Motor neuron (in vitro differentiated cells): ENCODE data around the gene CCL26. TPM values are rescaled to one million over a fixed set of nuclear protein-coding genes. Genes with fewer than 3 reads are reported as not detected.

ENCODE experiments used
- ATAC-seq, 8 experiments: fragments of 200-7000 bp; cut with Tn5 transposase; replicated peaks in 6 of 8; 2 replicates each; pipeline ENCODE4 v1.8.0; 2021; ENCODE audit warnings: mild to moderate bottlenecking in 8 of 8, moderate library complexity in 8 of 8
- H3K27ac ChIP-seq, 2 donors: fragments of 250-450 bp; sonication (Bioruptor Pico); 2 replicates each; pipeline ENCODE4 v1.9.0; 2021; ENCODE audit warnings: antibody characterized with exemption in 2 of 2, mild to moderate bottlenecking in 2 of 2, moderate library complexity in 1 of 2
- H3K4me1 ChIP-seq, 2 donors: fragments of 250-450 bp; sonication (Bioruptor Pico); replicated peaks in 1 of 2; 2 replicates each; pipeline ENCODE4 v1.6.1; 2021; ENCODE audit warnings: antibody characterized with exemption in 2 of 2, mild to moderate bottlenecking in 2 of 2, moderate library complexity in 1 of 2
- H3K4me3 ChIP-seq, 5 donors: fragments of 250-450 bp; sonication (Bioruptor Pico); 2 replicates each; pipeline ENCODE4 v1.9.0; 2021; ENCODE audit warnings: antibody characterized with exemption in 5 of 5, mild to moderate bottlenecking in 5 of 5, moderate library complexity in 4 of 5
- WGBS, 10 experiments: fragments of 450-650 bp; shearing (Covaris generic); methylation state at CpG; one replicate each; pipeline ENCODE4 v1.0.0; 2022; 5-methylcytosine and 5-hydroxymethylcytosine counted together
- in situ Hi-C, 9 experiments: fragments of 400-800 bp; cut with MboI; loops; one replicate each; pipeline ENCODE4 v1.15.0; 2021; ENCODE audit warnings: low sequenced_read_pairs in 9 of 9, low pct_unique_long_range_greater_than_20kb in 2 of 9; ENCODE audit not compliant: unreplicated experiment in 9 of 9
- total RNA-seq, 8 experiments: library from RNA; unstranded; fragments of 300-600 nt; gene quantifications; 2 replicates each; pipeline versions ENCODE4 v1.2.3 to v1.2.4, GENCODE V29; 2022

CCL26 gene, protein sequence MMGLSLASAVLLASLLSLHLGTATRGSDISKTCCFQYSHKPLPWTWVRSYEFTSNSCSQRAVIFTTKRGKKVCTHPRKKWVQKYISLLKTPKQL
- 1 to 10 TPM in 1 of 8 experiments, not detected in 7; 4.9 TPM for total RNA-seq

DNA sequence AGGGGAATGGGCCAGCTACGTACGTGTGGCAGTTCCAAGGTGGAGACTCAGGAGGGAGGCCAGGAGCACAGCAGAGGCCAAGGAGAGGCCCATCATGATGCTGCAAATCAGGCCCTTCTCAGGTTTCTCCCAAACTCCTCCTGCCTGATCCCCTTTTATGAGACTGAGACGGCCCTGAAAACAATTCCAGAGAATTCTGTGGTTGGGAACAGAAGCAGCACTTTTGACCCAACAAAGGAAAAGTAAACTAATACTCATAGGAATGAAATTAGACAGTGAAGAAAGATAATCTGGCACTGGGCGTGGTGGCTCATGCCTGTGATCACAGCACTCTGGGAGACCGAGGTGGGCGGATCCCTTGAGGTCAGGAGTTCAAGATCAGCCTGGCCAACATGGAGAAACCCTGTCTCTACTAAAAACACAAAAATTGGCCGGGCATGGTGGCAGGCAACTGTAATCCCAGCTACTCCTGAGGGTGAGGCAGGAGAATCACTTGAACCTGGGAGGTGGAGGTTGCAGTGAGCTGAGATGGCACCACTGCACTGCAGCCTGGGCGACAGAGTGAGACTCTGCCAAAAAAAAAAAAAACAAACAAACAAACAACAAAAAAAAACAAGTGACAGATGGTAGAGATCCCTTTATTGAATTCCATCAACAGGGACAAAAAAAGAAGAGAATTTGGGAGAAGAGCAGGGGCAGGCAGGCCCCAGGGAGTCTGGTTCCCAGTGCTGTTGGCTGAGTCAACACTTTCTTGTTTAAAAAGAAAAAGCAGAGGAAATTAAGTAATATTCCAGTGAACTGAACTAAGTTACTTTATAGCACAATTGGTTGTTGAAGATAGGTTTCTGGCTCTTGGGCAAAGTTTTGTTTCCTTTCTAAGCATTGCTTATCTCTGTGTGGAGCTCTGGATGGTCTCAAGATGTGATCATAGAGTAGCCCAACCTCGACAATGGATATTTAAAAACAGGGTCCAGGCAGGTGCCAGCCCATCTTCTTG, at the start of gene CCL26:
Gene CCL26, minus strand, starts transcription at position 131 of the 997 bp plus-strand sequence. Its CDS starts 35 bp downstream, at position 96.
- Histone ChIP-seq H3K27ac (no peak within 1 kb of the TSS), H3K4me1 (no peaks in the 10 kb centered on the region), H3K4me3 (no peak within 1 kb of the TSS)
- 0 to 100% (median 65%) methylated on average over 1 to 5 of the region's 9 CpGs for WGBS, 10 experiments
- in situ Hi-C loops: loop anchor here in 1 of 9 experiments (25.0 kb wide), 1 partner anchor 710 kb away; the partner anchor contains the start of gene RCC1L
- peak in 2 of 8 experiments; percentile 77 to 79 for ATAC-seq

DNA sequence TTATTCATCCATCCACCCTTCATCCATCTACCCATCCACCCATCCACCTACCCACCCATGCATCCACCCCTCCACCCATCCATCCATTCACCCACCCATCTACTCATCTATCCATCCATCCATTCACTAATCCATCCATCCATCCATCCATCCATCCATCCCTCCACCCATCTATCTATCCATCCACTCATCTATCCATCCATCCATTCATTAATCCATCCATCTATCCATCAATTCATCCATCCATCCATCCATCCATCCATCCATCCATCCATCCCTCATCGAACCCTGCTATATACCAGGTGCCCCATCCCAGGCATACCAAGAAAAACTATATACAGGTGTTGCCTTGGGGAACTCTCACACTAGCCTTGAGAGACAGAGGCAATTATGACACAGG, 48.7 kb upstream of the CCL26 start:
- no peak overlapping the region for H3K27ac ChIP-seq
- H3K4me1 ChIP-seq: no peaks in the 10 kb centered on the region
- 43 to 55% (median 50%) methylated on average over 1 of the region's 1 CpG; no CpG with 5 or more reads in 7 of the 10 experiments for WGBS, 10 experiments
- no peak overlapping the region for H3K4me3 ChIP-seq
- ATAC-seq: no peak
- in situ Hi-C loops: no loop called here

DNA sequence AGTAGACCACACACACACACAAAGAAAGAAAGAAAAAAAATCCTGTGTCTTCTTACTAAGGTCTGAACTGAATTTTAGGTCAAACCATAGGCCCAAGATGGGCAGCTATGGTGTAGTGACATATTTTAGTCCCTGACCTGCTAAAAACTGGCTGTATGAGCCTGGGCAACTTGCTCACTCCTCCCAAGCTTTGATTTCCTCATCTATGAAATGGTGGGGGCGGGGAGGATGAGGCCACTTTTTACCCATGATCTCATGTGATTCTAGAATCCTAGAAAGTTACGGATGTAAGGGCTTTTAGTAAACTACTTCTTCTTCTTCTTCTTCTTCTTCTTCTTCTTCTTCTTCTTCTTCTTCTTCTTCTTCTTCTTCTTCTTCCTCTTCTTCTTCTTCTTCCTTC, 47.7 kb upstream of the CCL26 start:
- Histone ChIP-seq H3K4me1 (no peaks in the 10 kb centered on the region), H3K4me3 (no peak overlapping the region), H3K27ac (no peak overlapping the region)
- ATAC-seq: no peak
- in situ Hi-C loops: no loop called here
- 33 to 73% (median 56%) methylated on average over 2 of the region's 2 CpGs; no CpG with 5 or more reads in 4 of the 10 experiments for WGBS, 10 experiments

DNA sequence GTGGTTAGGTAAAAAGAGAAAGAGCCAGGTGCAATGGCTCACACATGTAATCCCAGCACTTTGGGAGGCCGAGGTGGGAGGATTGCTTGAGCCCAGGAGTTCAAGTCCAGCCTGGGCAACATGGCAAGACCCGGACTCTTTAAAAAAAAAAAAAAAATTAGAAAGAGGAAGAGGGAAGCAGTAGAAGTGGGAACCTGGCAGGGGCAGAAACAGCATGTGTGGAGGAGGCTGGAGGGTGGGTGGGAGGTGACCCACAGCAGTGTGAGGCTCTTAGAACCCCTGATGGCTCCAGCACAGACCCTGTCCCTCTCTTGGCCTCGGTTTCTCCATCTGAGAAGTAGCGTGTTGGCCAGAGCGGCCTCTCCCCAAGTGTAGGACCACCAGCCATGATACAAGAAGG, 46.5 kb upstream of the CCL26 start:
- in situ Hi-C loops: no loop called here
- Histone ChIP-seq H3K27ac (no peak overlapping the region), H3K4me3 (no peak overlapping the region), H3K4me1 (no peaks in the 10 kb centered on the region)
- ATAC-seq: no peak
- 10 to 100% (median 88%) methylated on average over 1 to 4 of the region's 5 CpGs; no CpG with 5 or more reads in 5 of the 10 experiments for WGBS, 10 experiments

DNA sequence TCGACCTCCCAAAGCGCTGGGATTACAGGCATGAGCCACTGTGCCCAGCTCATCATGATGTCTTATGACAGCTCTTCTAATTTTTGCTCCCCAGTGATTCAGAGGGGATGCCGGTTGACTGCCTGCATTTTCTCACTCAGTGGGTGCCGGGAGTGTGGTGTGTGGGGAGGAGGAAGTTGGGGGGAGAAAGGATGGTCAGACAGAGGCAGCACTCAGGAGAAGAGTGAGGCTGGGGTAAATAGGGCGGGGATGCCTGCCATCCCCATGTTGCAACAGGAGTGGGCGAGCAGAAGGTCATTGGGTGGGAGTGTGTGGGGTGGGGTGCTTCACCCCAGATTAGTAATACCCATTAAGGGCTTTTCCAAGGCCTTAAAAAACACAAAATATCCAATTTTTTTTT, 45.1 kb upstream of the CCL26 start:
- H3K4me1 ChIP-seq: no peaks in the 10 kb centered on the region
- H3K27ac ChIP-seq: no peak overlapping the region
- WGBS, 10 experiments: 44 to 78% (median 66%) methylated on average over 1 to 3 of the region's 6 CpGs; no CpG with 5 or more reads in 4 of the 10 experiments
- no peak for ATAC-seq
- in situ Hi-C loops: no loop called here
- H3K4me3 ChIP-seq: no peak overlapping the region

DNA sequence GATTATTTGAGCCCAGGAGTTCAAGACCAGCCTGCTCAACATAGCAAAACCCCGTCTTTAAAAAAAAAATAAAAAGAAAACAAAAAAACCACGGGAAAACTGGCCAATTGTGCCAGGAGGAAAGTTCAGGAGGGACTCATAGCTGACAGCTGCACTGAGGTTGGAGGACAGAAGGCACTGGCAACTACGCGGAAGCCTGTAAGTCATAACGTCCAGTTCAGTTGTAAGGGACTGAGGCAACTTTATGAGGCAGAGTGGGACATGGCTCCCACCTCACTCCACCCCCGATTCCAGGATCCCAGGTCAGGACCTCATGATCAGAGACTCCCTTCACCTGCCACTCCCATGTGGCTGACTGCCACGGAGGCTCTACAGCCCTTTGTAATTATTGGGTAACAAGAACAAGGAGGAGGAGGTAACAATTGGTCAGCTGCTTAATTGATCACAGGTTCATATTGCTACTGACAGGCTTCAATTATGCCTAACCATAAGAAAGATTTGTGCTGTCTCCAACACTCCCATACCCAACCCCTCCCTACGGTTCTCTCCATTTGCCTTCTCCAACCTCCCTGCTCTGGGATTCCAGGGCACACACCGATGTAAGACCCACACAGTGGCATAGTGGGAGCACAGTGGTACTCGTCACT, 43.5 kb upstream of the CCL26 start:
- 23 to 100% (median 70%) methylated on average over 1 to 8 of the region's 10 CpGs; no CpG with 5 or more reads in 1 of the 10 experiments for WGBS, 10 experiments
- ATAC-seq: peak in 2 of 8 experiments; percentile 62 to 81
- in situ Hi-C loops: no loop called here

DNA sequence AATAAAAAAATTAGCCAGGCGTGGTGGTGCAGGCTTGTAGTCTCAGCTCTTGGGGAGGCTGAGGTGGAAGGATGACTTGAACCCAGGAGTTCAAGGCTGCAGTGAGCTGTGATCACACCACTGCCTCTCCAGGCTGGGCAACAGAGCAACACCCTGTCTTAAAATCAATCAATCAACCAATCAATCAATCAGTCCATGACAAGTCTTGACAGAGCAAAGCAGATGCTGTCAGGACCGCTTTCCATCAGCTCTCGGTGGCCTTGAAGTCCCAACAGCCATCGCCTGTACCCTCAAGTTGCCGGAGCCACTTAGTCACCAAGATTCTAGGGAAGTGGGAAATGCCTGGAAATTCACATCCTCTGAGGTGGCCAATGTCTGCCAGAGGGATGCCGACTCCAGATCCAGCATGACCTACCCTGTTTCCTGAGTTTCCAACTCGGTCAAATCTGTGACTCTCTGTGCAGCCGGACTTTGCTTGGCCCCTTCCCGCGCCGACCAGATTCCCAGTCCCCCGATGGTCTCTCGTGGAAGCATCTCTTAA, 42.5 kb upstream of the CCL26 start:
- no peak overlapping the region for H3K27ac ChIP-seq
- H3K4me3 ChIP-seq: no peak overlapping the region
- no peaks in the 10 kb centered on the region for H3K4me1 ChIP-seq
- 24 to 77% (median 60%) methylated on average over 1 to 11 of the region's 13 CpGs; no CpG with 5 or more reads in 3 of the 10 experiments for WGBS, 10 experiments
- in situ Hi-C loops: no loop called here
- no peak for ATAC-seq

More for the DNA sequence above, 43.5 kb upstream of the CCL26 start:
- H3K4me1 ChIP-seq: no peaks in the 10 kb centered on the region
- H3K27ac ChIP-seq: no peak overlapping the region
- H3K4me3 ChIP-seq: no peak overlapping the region

DNA sequence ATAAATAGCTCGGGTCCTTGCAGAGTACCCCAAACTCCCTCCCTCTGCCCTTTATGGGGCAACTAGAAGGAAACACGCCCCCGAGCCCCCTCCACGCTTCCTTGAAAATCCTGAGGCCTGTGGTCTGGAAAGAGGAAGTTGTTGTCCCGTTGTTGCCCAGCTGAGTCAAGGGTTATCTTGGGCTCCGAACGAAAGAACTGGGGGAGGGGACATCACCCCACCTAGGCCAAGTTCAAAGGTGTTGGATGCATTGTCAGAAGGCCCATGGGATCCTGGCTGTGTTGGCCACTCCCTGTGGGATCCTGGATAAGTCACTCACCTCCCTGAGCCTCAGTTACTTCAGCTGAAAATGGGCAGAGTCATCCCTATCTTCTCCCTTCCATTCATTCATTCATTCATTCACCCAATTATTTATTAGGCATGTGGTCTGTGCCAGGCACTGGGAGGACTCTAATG, 41.8 kb upstream of the CCL26 start, which contains the start of gene CCL24:
Gene CCL24, minus strand, starts transcription at position 26 of the 456 bp plus-strand sequence. CDS start 91 bp downstream, outside the sequence.
- WGBS, 10 experiments: 50 to 83% (median 63%) methylated on average over 1 to 4 of the region's 7 CpGs; no CpG with 5 or more reads in 6 of the 10 experiments
- no peak for ATAC-seq

DNA sequence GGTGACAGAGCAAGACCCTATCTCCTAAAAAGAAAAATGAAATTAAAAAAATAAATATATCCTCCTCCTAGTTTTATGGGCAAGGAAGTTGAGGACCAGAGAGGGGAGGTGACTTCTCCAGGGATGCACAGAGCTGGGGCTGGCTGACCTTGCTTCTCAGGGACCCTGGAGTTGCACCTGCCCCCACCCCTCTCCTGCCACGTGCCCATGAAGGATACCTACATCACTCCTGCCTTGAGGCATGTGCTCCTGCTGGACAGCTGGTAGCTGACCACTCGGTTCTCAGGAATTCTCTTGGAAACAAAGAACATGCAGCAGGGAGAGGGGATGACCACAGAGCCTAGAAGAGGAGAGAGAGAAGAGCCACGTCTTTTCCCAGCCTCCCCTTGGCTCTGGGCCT, 41.1 kb upstream of the CCL26 start:
- WGBS, 10 experiments: 20 to 85% (median 60%) methylated on average over 1 to 2 of the region's 3 CpGs; no CpG with 5 or more reads in 7 of the 10 experiments
- H3K4me3 ChIP-seq: no peak overlapping the region
- H3K27ac ChIP-seq: no peak overlapping the region
- no peak for ATAC-seq
- no peaks in the 10 kb centered on the region for H3K4me1 ChIP-seq
- in situ Hi-C loops: no loop called here

More for the DNA sequence above, 41.8 kb upstream of the CCL26 start, which contains the start of gene CCL24:
- in situ Hi-C loops: no loop called here
- Histone ChIP-seq H3K4me1 (no peaks in the 10 kb centered on the region), H3K4me3 (no peak within 1 kb of the TSS), H3K27ac (no peak within 1 kb of the TSS)

DNA sequence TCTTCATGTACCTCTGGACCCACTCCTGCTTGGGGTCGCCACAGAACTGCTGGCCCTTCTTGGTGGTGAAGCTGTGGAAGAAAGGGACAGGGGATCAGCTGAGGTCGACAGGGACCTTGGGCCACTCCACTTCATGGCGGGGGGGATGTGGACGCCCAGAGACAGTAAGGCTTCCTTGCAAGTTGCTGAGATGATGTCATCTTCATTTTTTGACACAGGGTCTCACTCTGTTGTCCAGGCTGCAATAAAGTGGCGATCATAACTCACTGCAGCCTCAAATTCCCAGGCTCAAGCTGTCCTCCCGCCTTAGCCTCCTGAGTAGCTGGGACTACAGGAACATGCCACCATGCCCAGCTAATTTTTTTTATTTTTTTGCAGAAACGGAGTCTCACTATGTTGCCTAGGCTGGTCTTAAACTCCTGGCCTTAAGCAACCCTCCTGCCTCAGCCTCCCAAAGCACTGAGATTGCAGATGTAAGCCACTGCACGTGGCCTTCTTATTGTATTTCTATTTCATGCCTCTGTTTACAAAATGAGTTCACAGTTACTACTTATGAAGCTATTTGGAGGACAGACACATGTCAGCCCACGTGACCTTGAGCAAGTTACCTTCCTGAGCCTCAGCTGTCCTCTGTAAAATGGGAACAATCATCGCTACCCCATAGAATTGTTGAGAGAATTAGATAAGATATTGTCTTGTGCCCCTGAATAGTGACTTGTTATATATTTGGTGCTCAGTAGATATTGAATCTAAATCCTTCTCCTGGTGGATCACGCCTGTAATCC, 40.1 kb upstream of the CCL26 start:
- Histone ChIP-seq H3K4me3 (no peak overlapping the region), H3K27ac (no peak overlapping the region), H3K4me1 (no peaks in the 10 kb centered on the region)
- in situ Hi-C loops: no loop called here
- no peak for ATAC-seq
- 30 to 87% (median 80%) methylated on average over 1 to 7 of the region's 11 CpGs; no CpG with 5 or more reads in 1 of the 10 experiments for WGBS, 10 experiments

DNA sequence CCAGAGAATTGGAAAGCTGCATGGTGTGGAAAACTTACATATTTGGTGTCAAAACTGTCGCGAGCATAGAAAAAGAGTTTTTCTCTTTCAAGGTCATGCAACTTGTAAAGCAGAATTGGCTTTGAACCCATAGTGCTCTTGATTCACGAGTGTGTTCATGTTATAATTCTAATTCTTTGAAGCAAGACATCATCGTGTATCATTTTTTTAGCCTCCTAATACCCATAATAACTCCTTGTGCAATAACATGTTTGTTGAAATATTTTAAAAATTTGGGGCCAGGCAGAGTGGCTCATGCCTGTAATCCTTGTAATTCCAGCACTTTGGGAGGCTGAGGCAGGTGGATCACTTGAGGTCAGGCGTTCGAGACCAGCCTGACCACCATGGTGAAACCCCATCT, 37.4 kb upstream of the CCL26 start:
- H3K4me3 ChIP-seq: no peak overlapping the region
- 14 to 100% (median 74%) methylated on average over 2 to 6 of the region's 6 CpGs; no CpG with 5 or more reads in 1 of the 10 experiments for WGBS, 10 experiments
- in situ Hi-C loops: no loop called here
- no peaks in the 10 kb centered on the region for H3K4me1 ChIP-seq
- no peak overlapping the region for H3K27ac ChIP-seq
- no peak for ATAC-seq

DNA sequence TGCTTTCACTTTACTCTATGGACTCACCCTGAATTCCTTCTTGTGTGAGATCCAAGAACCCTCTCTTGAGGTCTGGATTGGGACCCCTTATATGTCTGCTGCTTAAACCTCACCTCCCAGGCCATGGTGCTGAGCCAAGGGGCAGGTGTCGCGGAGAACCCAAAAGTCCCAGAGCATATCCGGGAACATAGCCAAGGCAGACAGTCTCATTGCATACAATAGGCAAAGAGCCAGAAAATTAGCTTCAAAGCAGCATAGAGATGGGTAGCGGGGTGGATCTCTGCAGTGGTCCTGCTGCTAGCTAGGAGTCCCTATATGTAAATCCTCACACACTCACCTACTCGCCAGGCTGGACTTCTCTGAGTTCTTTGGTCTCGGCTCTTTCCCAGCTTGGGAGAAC, 36.1 kb upstream of the CCL26 start:
- ATAC-seq: no peak
- no peaks in the 10 kb centered on the region for H3K4me1 ChIP-seq
- in situ Hi-C loops: no loop called here
- H3K4me3 ChIP-seq: no peak overlapping the region
- H3K27ac ChIP-seq: no peak overlapping the region
- 58 to 100% (median 80%) methylated on average over 2 to 4 of the region's 6 CpGs; no CpG with 5 or more reads in 1 of the 10 experiments for WGBS, 10 experiments
